ENCODE measurements around the gene RALB.
"Not testable (repeated sequence)": the region's sequence is repeated elsewhere in the genome, so short reads cannot be mapped to it uniquely, and the experiment has no call there.

Gene RALB

GRCh38 chr2:120318626-120319025 lies 66.0 kb downstream of the RALB start:
- DNase-seq, result no peak

GRCh38 chr2:120319123-120319522 lies 66.5 kb downstream of the RALB start:
- DNase-seq, result no peak

- DNase-seq, result no peak
Measured at GRCh38 chr2:120319686-120320317, 67.2 kb downstream of the RALB start.

GRCh38 chr2:120320318-120320851 lies 67.7 kb downstream of the RALB start:
- no peak for DNase-seq

GRCh38 chr2:120320887-120321556 lies 68.4 kb downstream of the RALB start:
- DNase-seq, result not testable (repeated sequence)

- no peak for DNase-seq
Measured at GRCh38 chr2:120321721-120322284, 69.2 kb downstream of the RALB start.

- no peak for DNase-seq
Measured at GRCh38 chr2:120322329-120322728, 69.7 kb downstream of the RALB start.

GRCh38 chr2:120323214-120323613 lies 70.6 kb downstream of the RALB start:
- no peak for DNase-seq

- DNase-seq, result no peak
Measured at GRCh38 chr2:120323807-120324399, 71.3 kb downstream of the RALB start.

GRCh38 chr2:120324933-120325332 lies 72.3 kb downstream of the RALB start:
- no peak for DNase-seq

GRCh38 chr2:120326066-120326465 lies 73.4 kb downstream of the RALB start:
- DNase-seq, result no peak

GRCh38 chr2:120330946-120331822 lies 78.5 kb downstream of the RALB start:
- no peak for DNase-seq

GRCh38 chr2:120331903-120332302 lies 79.3 kb downstream of the RALB start:
- no peak for DNase-seq

- DNase-seq, result no peak
Measured at GRCh38 chr2:120332384-120332783, 79.7 kb downstream of the RALB start.

- DNase-seq, result no peak
Measured at GRCh38 chr2:120334068-120334467, 81.4 kb downstream of the RALB start.

- DNase-seq, result no peak
Measured at GRCh38 chr2:120336749-120337148, 84.1 kb downstream of the RALB start.

- no peak for DNase-seq
Measured at GRCh38 chr2:120338015-120338414, 85.4 kb downstream of the RALB start.

- DNase-seq, result no peak
Measured at GRCh38 chr2:120341977-120342376, 89.3 kb downstream of the RALB start.

GRCh38 chr2:120342446-120342845 lies 89.8 kb downstream of the RALB start:
- DNase-seq, result no peak

- DNase-seq, result no peak
Measured at GRCh38 chr2:120343100-120343432, 90.4 kb downstream of the RALB start.

- DNase-seq, result peak; percentile 59
Measured at GRCh38 chr2:120343433-120344105, 90.9 kb downstream of the RALB start.

Measured in activated T-cell treated with anti-CD3 and anti-CD28 coated beads, Interleukin-2, amount 50 U/mL, for 1 hour (primary cell).